HCT116 (cell line): ENCODE data around the gene AGK. TPM values are rescaled to one million over a fixed set of nuclear protein-coding genes. Genes with fewer than 3 reads are reported as not detected.

Experiments used
- ATAC-seq: fragments of 200-7000 bp; cut with Tn5 transposase; 2 replicates; pipeline ENCODE4 v1.9.1; 2020; ENCODE audit warnings: mild to moderate bottlenecking, moderate library complexity
- BruUV-seq: library from RNA; stranded (reverse); fragments of 400-500 nt; replicated peaks from 2 replicates; lab custom pipeline; 2021; lab: Mats Ljungman, UMichigan
- CTCF ChIA-PET: fragments of 300-600 bp; sonication (Branson Sonifier 250); formaldehyde crosslinking; loops from one replicate; lab custom pipeline; 2021; ENCODE audit warnings: antibody characterized with exemption; lab: Charles Lee
- POLR2A ChIA-PET: fragments of 300-600, 350-600 bp; sonication (Branson Sonifier 250); formaldehyde crosslinking; loops from one replicate; lab custom pipeline; 2021; ENCODE audit warnings: antibody characterized with exemption; lab: Charles Lee
- RAD21 ChIA-PET, 2 experiments: fragments of 300-600 bp; sonication (Branson Sonifier 250); formaldehyde crosslinking; loops; one replicate each; lab custom pipeline; 2023; ENCODE audit warnings: low total read pairs in 2 of 2; ENCODE audit not compliant: uncharacterized antibody in 2 of 2, unreplicated experiment in 2 of 2, low non-redundant PET in 1 of 2; lab: Charles Lee
- DNase-seq: peaks from one replicate; pipeline ENCODE4 v3.0.0-alpha.2; 2010; ENCODE audit warnings: low read depth, low spot score
- H2AFZ ChIP-seq: fragments of 200-600 bp; shearing (Covaris generic), sonication (generic); 2 replicates; pipeline ENCODE4 v1.6.1; 2017; ENCODE audit warnings: low read depth, mixed run types, mixed read lengths, antibody characterized with exemption, low read length; ENCODE audit not compliant: poor library complexity, severe bottlenecking
- H3K27ac ChIP-seq: 2 replicates; pipeline ENCODE4 v1.5.1; 2012; ENCODE audit warnings: low read depth, low read length
- H3K27me3 ChIP-seq: fragments of 200-600 bp; sonication (generic); 2 replicates; pipeline ENCODE4 v1.6.1; 2016; ENCODE audit warnings: mixed run types, low read length, mixed read lengths; ENCODE audit not compliant: insufficient read depth
- H3K36me3 ChIP-seq, 2 experiments: fragments of 200-500 bp in 1 of 2; fragments of 200-600 bp in 1 of 2; sonication (Bioruptor generic) in 1 of 2; sonication (generic) in 1 of 2; 2 replicates each; pipeline versions ENCODE4 v1.5.1 to v1.6.1; 2014 to 2016; ENCODE audit warnings: low read length in 2 of 2, inconsistent platforms in 1 of 2, mixed read lengths in 1 of 2, mixed run types in 1 of 2; ENCODE audit not compliant: insufficient read depth in 2 of 2, control insufficient read depth in 1 of 2
- H3K4me1 ChIP-seq, 2 experiments: fragments of 200-600 bp in 1 of 2; sonication (generic) in 1 of 2; 2 replicates each; pipeline versions ENCODE4 v1.5.1 to v1.6.1; 2012 to 2017; ENCODE audit warnings: low read length in 2 of 2, inconsistent platforms in 1 of 2, mild to moderate bottlenecking in 1 of 2, mixed read lengths in 1 of 2, mixed run types in 1 of 2, moderate library complexity in 1 of 2; ENCODE audit not compliant: insufficient read depth in 2 of 2, control insufficient read depth in 1 of 2
- H3K4me2 ChIP-seq: fragments of 200-600 bp; sonication (generic); 2 replicates; pipeline ENCODE4 v1.6.1; 2017; ENCODE audit warnings: mixed run types, low read length, mixed read lengths
- H3K4me3 ChIP-seq, 2 experiments: fragments of 200-600 bp in 1 of 2; sonication (generic) in 1 of 2; replicated peaks in 1 of 2; 2 replicates each; pipeline ENCODE4 v1.5.1; 2011 to 2016; ENCODE audit warnings: low read length in 2 of 2, control low read depth in 1 of 2, low read depth in 1 of 2, mild to moderate bottlenecking in 1 of 2, mixed read lengths in 1 of 2, mixed run types in 1 of 2
- H3K79me2 ChIP-seq: fragments of 200-600 bp; sonication (generic); 2 replicates; pipeline ENCODE4 v1.6.1; 2017; ENCODE audit warnings: mild to moderate bottlenecking, mixed run types, low read length, moderate library complexity, mixed read lengths; ENCODE audit not compliant: insufficient read depth
- H3K9ac ChIP-seq: fragments of 200-600 bp; sonication (generic); 2 replicates; pipeline ENCODE4 v1.6.1; 2016; ENCODE audit warnings: low read length, mixed read lengths
- H3K9me2 ChIP-seq: fragments of 200-600 bp; sonication (generic), shearing (Covaris generic); 2 replicates; pipeline ENCODE4 v1.6.1; 2017; ENCODE audit warnings: mixed run types, mild to moderate bottlenecking, moderate library complexity; ENCODE audit not compliant: insufficient read depth
- H3K9me3 ChIP-seq, 2 experiments: fragments of 200-500 bp in 1 of 2; fragments of 200-600 bp in 1 of 2; sonication (Bioruptor generic) in 1 of 2; sonication (generic) in 1 of 2; 2 replicates each; pipeline ENCODE4 v1.6.1; 2014 to 2017; ENCODE audit warnings: low read length in 2 of 2, mixed read lengths in 2 of 2, inconsistent platforms in 1 of 2, low read depth in 1 of 2, mild to moderate bottlenecking in 1 of 2, mixed run types in 1 of 2, moderate library complexity in 1 of 2; ENCODE audit not compliant: control insufficient read depth in 1 of 2, insufficient read depth in 1 of 2
- H4K20me1 ChIP-seq: fragments of 200-600 bp; sonication (generic), shearing (Covaris generic); 2 replicates; pipeline ENCODE4 v1.6.1; 2017; ENCODE audit warnings: mixed run types, mild to moderate bottlenecking, moderate library complexity; ENCODE audit not compliant: insufficient read depth
- CBX3 ChIP-seq: IDR thresholded peaks from 2 replicates; pipeline ENCODE4 v1.6.1; 2012; ENCODE audit warnings: low read depth
- EGR1 ChIP-seq: IDR thresholded peaks from 2 replicates; pipeline ENCODE4 v1.6.1; 2012; ENCODE audit warnings: low read depth
- ELF1 ChIP-seq: IDR thresholded peaks from 2 replicates; pipeline ENCODE4 v1.6.1; 2012; ENCODE audit warnings: low read depth, borderline replicate concordance
- EZH2 ChIP-seq: fragments of 200-600 bp; sonication (generic); IDR thresholded peaks from 2 replicates; pipeline ENCODE4 v1.6.1; 2017; ENCODE audit warnings: antibody characterized with exemption, mixed run types
- EZH2phosphoT487 ChIP-seq: fragments of 200-600 bp; IDR thresholded peaks from 2 replicates; pipeline ENCODE4 v1.6.1; 2018; ENCODE audit warnings: antibody characterized with exemption, borderline replicate concordance
- JUND ChIP-seq: IDR thresholded peaks from 2 replicates; pipeline ENCODE4 v1.6.1; 2012
- POLR2A ChIP-seq: IDR thresholded peaks from 2 replicates; pipeline ENCODE4 v1.7.0; 2011; ENCODE audit warnings: borderline replicate concordance; ENCODE audit not compliant: insufficient read depth, insufficient read length; ENCODE audit errors: extremely low read depth
- SRF ChIP-seq: IDR thresholded peaks from 2 replicates; pipeline ENCODE4 v1.6.1; 2012; ENCODE audit warnings: low read depth
- ZNF274 ChIP-seq: fragments of 200-500 bp; sonication (Bioruptor generic); IDR thresholded peaks from 2 replicates; pipeline ENCODE4 v1.6.1; 2014; ENCODE audit warnings: mild to moderate bottlenecking, low read depth, low read length, inconsistent platforms
- intact Hi-C: fragments of 100-400 bp; cut with micrococcal nuclease; formaldehyde crosslinking; loops from 2 replicates; pipeline ENCODE4 v1.10.0; 2022
- total RNA-seq: library from RNA; stranded (reverse); gene quantifications from one replicate; pipeline ENCODE4 v1.2.1, GENCODE V29; 2021; ENCODE audit not compliant: unreplicated experiment
- TF ChIP-seq, protein P1 (sequence below): IDR thresholded peaks from 2 replicates; pipeline ENCODE4 v1.6.1; 2012

The AGK gene
- total RNA-seq, 1 experiment from 2014 or later = 36.3 TPM

DNA sequence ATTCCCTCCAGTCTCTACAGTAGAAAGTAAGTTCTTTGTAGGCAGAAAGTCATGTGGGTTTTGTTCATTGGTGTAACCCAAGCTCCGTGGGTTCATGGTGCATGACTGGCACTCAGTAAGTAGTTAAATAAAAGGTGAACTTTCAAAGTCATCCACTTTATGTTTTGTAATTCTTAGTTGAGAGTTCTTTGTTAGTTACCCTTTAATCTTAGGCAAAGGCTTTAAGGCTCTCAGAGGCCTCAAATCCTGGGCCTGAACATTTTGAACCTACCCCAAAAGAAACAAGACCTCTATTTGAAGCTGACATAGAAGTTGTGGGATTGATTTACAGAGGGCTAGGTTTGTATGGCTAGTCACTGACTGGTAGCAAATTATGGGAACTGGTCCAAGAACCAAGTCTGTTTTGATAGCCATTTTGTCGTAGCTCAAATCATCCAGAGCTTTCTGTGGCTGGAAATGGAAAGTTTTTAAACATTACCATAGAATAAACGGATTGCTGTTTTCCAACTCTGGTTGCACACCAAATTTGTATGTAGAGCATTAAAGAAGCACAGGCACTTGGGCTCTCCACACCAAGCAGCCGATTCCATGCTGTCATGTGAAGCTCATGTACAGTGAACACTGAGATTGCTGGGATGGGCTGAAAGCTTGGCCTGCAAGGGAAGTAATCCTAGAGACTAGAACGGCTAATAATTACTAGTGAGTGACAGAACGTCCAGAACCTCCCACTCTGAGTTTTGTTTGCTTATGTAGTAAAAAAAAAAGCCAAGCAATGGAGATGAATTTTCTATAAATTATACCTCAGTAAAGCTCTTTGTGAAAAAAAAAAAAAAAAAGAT is 97.3 kb downstream of the AGK start (continued):
- TF ChIP-seq EGR1 (no peak), JUND (no peak)

DNA sequence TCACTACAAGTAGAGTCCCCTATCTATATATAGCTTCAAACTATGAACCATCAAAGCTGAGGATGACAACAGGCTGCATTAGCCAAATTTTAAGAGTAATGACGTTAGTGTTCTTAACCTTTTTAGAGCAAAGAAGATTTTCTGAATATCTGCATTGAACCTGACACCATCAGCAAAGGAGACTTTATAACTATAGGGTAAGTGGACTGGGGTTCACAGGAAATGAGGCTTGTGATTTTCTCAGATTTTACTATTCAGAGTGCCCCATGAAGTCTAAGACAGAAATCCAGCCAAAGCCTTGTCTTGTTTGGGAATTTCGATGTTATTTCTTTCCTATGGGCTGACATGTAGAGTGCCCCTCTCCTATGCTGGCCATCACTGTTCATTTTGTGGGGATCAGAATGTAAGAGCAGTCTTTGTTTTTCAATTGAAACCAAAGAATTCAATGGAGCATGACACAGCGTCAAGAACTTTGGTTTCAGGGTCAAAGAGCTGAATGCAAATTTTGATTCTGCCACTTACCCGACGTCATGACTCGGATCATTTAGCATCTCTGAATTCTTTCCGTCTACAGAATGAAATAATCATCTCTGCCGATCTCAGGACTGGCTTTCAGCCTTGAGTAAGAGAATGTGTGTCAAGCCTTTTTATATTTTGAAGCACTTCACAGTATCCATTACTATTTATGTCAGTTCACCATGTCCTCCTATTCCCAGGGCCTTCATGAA is 98.1 kb downstream of the AGK start:
- RAD21 ChIA-PET = interaction anchor here (0.5 to 0.6 kb wide), 2 partner anchors 30 to 837 kb away, joined by 3 to 5 read pairs; no protein-coding TSS in a partner anchor

More for the DNA sequence above, 98.1 kb downstream of the AGK start:
- no peak overlapping the region for H3K4me3 ChIP-seq
- no peak for TF ChIP-seq ZNF274
- no peak for TF ChIP-seq ELF1
- no peak for TF ChIP-seq EZH2
- TF ChIP-seq SRF = no peak
- no peak for TF ChIP-seq CBX3
- TF ChIP-seq EZH2phosphoT487 = no peak
- TF ChIP-seq POLR2A = no peak
- TF ChIP-seq, protein P1, sequence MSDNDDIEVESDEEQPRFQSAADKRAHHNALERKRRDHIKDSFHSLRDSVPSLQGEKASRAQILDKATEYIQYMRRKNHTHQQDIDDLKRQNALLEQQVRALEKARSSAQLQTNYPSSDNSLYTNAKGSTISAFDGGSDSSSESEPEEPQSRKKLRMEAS = no peak
- no peak overlapping the region for H3K4me2 ChIP-seq
- H3K27me3 ChIP-seq = no peaks in the 10 kb centered on the region
- no peak overlapping the region for H3K9ac ChIP-seq
- DNase-seq (no peak), ATAC-seq (no peak)
- BruUV-seq = no TSS peak
- H3K27ac ChIP-seq = no peak overlapping the region
- H2AFZ ChIP-seq = no peak overlapping the region
- no peaks in the 10 kb centered on the region for H3K4me1 ChIP-seq
- intact Hi-C loops = no loop called here
- H3K79me2 ChIP-seq = no peaks in the 10 kb centered on the region
- H4K20me1 ChIP-seq = no peaks in the 10 kb centered on the region
- CTCF ChIA-PET = interaction anchor here (0.6 to 1.6 kb wide), 3 partner anchors 116 to 427 kb away, joined by 3 read pairs; no protein-coding TSS in a partner anchor
- H3K9me3 ChIP-seq = no peaks in the 10 kb centered on the region
- POLR2A ChIA-PET = no interaction called here
- H3K9me2 ChIP-seq = no peaks in the 10 kb centered on the region
- peaks cover 0 to 11% of the 10 kb centered on the region in 2 experiments; a peak in 2 of 4 replicates for H3K36me3 ChIP-seq
